ENCODE measurements around the gene IGF2BP3.

IGF2BP3 gene

GRCh38 chr7:23290993-23291392 lies 179.3 kb downstream of the IGF2BP3 start:
- no peaks in the 10 kb centered on the region for H3K79me2 ChIP-seq (ENCODE audit: insufficient read depth, low read depth)
- H3K36me3 ChIP-seq (ENCODE audit: insufficient read depth) = no peaks in the 10 kb centered on the region
- no peaks in the 10 kb centered on the region for H4K20me1 ChIP-seq (ENCODE audit: insufficient read depth)
- peaks cover 5% of the 10 kb centered on the region for H3K4me1 ChIP-seq (ENCODE audit: low read depth, poor library complexity, severe bottlenecking)
- H2AFZ ChIP-seq (ENCODE audit: low read depth) = no peak overlapping the region
- H3K4me2 ChIP-seq = no peak overlapping the region
- no peak overlapping the region for H3K9ac ChIP-seq
- H3K4me3 ChIP-seq (IDR thresholded peaks at IDR 0.05; ENCODE audit: insufficient read depth, low read depth, low read length) = no peak overlapping the region
- no peak for TF ChIP-seq CTCF (conservative IDR thresholded peaks at IDR 0.05; ENCODE audit: low read depth, low read length)
- no peaks in the 10 kb centered on the region for H3K27me3 ChIP-seq (ENCODE audit: insufficient read depth, low read depth)
- no peak overlapping the region for H3K27ac ChIP-seq

- Histone ChIP-seq H3K4me1 (ENCODE audit: low read depth, poor library complexity, severe bottlenecking) (peaks cover 10% of the 10 kb centered on the region), H3K27ac (no peak overlapping the region), H3K79me2 (ENCODE audit: insufficient read depth, low read depth) (no peaks in the 10 kb centered on the region), H3K9ac (no peak overlapping the region), H4K20me1 (ENCODE audit: insufficient read depth) (no peaks in the 10 kb centered on the region), H2AFZ (ENCODE audit: low read depth) (no peak overlapping the region), H3K36me3 (ENCODE audit: insufficient read depth) (no peaks in the 10 kb centered on the region), H3K27me3 (ENCODE audit: insufficient read depth, low read depth) (no peaks in the 10 kb centered on the region), H3K4me3 (IDR thresholded peaks at IDR 0.05; ENCODE audit: insufficient read depth, low read depth, low read length) (no peak overlapping the region), H3K4me2 (no peak overlapping the region)
- no peak for TF ChIP-seq CTCF (conservative IDR thresholded peaks at IDR 0.05; ENCODE audit: low read depth, low read length)
Observed at GRCh38 chr7:23287612-23288011, 182.7 kb downstream of the IGF2BP3 start.

- TF ChIP-seq CTCF (conservative IDR thresholded peaks at IDR 0.05; ENCODE audit: low read depth, low read length) = no peak
- Histone ChIP-seq H2AFZ (ENCODE audit: low read depth) (no peak overlapping the region), H3K4me2 (no peak overlapping the region), H3K36me3 (ENCODE audit: insufficient read depth) (no peaks in the 10 kb centered on the region), H4K20me1 (ENCODE audit: insufficient read depth) (no peaks in the 10 kb centered on the region), H3K27ac (no peak overlapping the region), H3K4me3 (IDR thresholded peaks at IDR 0.05; ENCODE audit: insufficient read depth, low read depth, low read length) (no peak overlapping the region), H3K27me3 (ENCODE audit: insufficient read depth, low read depth) (no peaks in the 10 kb centered on the region), H3K4me1 (ENCODE audit: low read depth, poor library complexity, severe bottlenecking) (peaks cover 13% of the 10 kb centered on the region), H3K9ac (no peak overlapping the region), H3K79me2 (ENCODE audit: insufficient read depth, low read depth) (no peaks in the 10 kb centered on the region)
Observed at GRCh38 chr7:23285657-23286646, 184.3 kb downstream of the IGF2BP3 start.

- Histone ChIP-seq H2AFZ (ENCODE audit: low read depth) (no peak overlapping the region), H3K9ac (no peak overlapping the region), H3K4me2 (no peak overlapping the region), H3K79me2 (ENCODE audit: insufficient read depth, low read depth) (no peaks in the 10 kb centered on the region), H4K20me1 (ENCODE audit: insufficient read depth) (no peaks in the 10 kb centered on the region), H3K27ac (no peak overlapping the region), H3K36me3 (ENCODE audit: insufficient read depth) (no peaks in the 10 kb centered on the region), H3K4me3 (IDR thresholded peaks at IDR 0.05; ENCODE audit: insufficient read depth, low read depth, low read length) (no peak overlapping the region), H3K4me1 (ENCODE audit: low read depth, poor library complexity, severe bottlenecking) (peaks cover 13% of the 10 kb centered on the region), H3K27me3 (ENCODE audit: insufficient read depth, low read depth) (no peaks in the 10 kb centered on the region)
- no peak for TF ChIP-seq CTCF (conservative IDR thresholded peaks at IDR 0.05; ENCODE audit: low read depth, low read length)
Observed at GRCh38 chr7:23284871-23285270, 185.4 kb downstream of the IGF2BP3 start.

All from KMS-11 (cell line).